Endometrial microvascular endothelial cells (primary cell): Measurements from ENCODE around the gene RIC3. TPM values are rescaled to one million over a fixed set of nuclear protein-coding genes. Genes with fewer than 3 reads are reported as not detected.

Experiments used
- in situ Hi-C: cut with HindIII; loops from 2 replicates; pipeline ENCODE4 v1.10.0; 2017; ENCODE audit warnings: low sequenced_read_pairs, low pct_unique_long_range_greater_than_20kb; ENCODE audit errors: inconsistent ontology term
- total RNA-seq: library from RNA; depleted of rRNA; stranded (reverse); fragments of >200 nt; gene quantifications from one replicate; pipeline ENCODE4 v1.2.3, GENCODE V29; 2015; ENCODE audit errors: inconsistent ontology term

RIC3 gene
- total RNA-seq, 1 donor from 2014 or later: not detected

GRCh38 chr11:8107642-8108041, 61.2 kb downstream of the RIC3 start:
- in situ Hi-C loops: no loop called here

DNA sequence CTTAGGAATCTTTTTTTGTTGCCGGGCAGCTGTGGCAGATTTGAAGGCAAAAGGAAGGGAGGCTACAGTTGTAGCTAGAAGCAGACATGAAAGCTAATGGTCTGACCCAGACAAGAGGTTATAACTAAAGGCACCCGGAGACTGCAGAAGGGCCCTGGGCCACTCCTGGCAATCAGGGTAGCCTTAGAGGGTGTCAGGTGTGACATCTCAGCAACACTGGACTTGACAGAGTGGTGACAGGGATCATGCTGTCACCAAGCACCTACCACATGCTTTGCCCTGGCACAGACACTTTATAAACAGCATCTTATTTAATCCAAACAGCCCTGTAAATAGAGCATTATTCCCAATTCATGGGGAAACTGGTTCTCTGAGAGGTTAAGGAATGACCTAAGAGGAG, 62.1 kb downstream of the RIC3 start:
- in situ Hi-C loops: no loop called here

DNA sequence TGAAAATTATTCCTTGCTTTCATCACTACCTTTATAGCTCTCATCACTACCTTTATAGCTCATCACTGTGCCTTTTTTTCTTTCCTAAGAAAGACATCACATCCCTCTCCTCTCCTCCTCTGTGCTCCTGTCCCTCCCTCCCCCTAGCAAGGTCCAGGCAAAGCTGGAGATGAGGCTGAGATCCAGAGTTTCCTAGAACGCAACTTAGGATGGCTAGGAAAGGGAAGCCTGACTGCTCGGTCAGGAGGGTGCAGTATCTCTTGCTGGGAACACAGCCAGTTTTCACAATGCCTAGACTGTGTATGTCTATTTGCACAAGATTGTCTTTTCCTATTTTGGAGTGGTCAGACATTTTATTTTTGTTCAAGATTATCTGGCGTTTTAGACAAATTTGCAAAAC, 63.2 kb downstream of the RIC3 start:
- in situ Hi-C loops: no loop called here

GRCh38 chr11:8105133-8105532, 63.7 kb downstream of the RIC3 start:
- in situ Hi-C loops: no loop called here

- in situ Hi-C loops: no loop called here
Observed at GRCh38 chr11:8103909-8104308, 64.9 kb downstream of the RIC3 start.

DNA sequence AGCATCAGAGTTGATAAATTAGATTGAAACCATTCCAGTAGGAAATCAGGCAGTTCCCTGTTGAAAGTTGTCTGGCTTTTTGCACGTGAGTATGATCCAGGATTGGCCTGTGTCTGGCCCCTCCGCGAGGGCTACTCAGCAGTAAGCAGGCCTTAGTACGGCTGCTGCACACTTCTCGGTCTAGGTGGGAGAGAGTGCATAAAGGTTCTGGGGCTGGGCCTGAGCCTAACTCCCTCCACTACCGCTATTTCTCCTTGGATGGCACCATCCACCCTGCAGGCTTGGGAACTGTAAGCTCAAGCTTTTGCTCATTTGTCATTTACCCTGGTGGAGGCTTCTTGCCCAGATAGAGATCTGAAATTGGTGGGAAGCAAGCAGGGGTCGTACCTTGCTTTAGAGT, 65.9 kb downstream of the RIC3 start:
- in situ Hi-C loops: no loop called here

DNA sequence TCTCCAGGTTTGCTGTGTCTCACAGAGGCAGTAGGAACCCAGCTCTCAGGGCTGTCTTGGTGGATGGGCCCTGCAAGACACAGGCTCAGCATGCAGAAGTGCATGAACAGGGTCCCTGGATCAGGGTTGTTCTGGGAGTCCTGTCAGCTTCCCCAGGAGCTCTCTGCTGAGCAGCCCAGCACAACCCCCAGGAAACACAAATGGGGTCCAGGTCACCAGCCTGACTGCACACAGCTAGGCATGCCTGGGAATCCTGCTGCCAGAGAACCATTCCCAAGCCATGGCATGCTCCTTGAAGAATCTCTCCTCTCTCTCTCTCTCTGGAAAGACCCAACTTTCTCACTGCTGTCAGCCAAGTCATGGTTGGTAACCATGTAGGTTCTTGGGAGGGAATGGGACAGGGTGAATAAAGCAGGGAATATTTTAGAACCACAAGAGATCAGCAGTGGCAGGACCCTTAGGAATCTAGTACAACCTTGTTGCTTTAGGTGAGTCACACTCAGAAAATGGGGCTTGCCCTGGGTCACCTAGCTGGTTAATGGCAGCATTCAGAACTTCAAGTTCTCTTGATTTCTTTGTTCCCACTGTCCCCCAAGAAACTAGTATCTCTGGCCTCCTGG, 66.4 kb downstream of the RIC3 start:
- in situ Hi-C loops: no loop called here

GRCh38 chr11:8101421-8101820, 67.4 kb downstream of the RIC3 start:
- in situ Hi-C loops: no loop called here

DNA sequence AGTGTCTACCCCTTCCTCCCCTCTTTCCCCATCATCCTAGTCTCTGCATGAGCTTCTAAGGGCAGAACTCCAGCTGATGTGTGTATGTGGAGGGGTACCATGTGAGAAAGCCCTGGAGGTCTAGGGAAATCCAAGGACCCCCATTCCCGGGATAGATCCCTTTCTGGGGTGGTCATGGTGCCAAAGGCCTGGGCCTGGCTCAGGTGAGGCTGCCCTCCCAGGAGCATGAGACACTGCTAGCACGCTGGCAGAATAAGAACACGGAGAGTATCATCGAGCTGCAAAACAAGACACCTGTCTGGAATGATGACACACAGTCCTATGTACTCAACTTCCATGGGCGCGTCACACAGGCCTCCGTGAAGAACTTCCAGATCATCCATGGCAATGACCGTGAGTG, 68.2 kb downstream of the RIC3 start:
- in situ Hi-C loops: no loop called here

GRCh38 chr11:8100158-8100557, 68.7 kb downstream of the RIC3 start:
- in situ Hi-C loops: no loop called here

- in situ Hi-C loops: no loop called here
Observed at GRCh38 chr11:8099291-8099899, 69.4 kb downstream of the RIC3 start.

GRCh38 chr11:8098879-8099278, 69.9 kb downstream of the RIC3 start:
- in situ Hi-C loops: no loop called here

- in situ Hi-C loops: no loop called here
Observed at GRCh38 chr11:8098361-8098760, 70.5 kb downstream of the RIC3 start.

- in situ Hi-C loops: no loop called here
Observed at GRCh38 chr11:8097926-8098325, 70.9 kb downstream of the RIC3 start.

GRCh38 chr11:8097468-8097867, 71.4 kb downstream of the RIC3 start:
- in situ Hi-C loops: no loop called here

DNA sequence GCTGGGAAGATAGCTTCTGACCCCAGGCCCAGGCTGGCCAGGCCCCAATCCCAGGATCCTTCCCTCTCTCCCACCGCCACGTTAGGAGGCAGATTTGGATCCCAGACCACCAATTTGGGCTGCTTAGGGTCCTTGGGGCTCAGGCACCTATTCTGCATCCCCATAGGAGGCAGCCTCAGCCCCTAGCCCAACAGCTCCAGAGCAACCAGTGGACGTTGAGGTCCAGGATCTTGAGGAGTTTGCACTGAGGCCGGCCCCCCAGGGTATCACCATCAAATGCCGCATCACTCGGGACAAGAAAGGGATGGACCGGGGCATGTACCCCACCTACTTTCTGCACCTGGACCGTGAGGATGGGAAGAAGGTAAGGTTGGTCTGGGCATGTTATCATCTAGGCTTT, 71.8 kb downstream of the RIC3 start:
- in situ Hi-C loops: no loop called here

DNA sequence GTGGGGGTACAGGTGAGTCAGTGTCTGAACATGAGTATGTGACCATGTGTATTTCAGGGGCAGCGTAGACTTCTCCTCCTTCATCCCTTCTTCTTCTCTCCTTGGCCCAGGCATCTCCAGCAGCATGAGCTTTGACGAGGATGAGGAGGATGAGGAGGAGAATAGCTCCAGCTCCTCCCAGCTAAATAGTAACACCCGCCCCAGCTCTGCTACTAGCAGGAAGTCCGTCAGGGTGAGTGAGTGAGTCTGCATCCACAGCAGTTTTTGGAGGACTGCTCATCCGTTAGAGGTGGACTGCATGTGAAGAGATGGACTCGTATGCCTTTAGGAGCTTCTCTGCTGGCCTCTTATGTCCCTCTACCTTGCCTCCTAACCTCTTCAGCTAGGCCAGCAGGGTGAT, 72.2 kb downstream of the RIC3 start:
- in situ Hi-C loops: no loop called here

- in situ Hi-C loops: no loop called here
Observed at GRCh38 chr11:8095806-8096522, 72.9 kb downstream of the RIC3 start.

- in situ Hi-C loops: no loop called here
Observed at GRCh38 chr11:8095371-8095770, 73.5 kb downstream of the RIC3 start.

DNA sequence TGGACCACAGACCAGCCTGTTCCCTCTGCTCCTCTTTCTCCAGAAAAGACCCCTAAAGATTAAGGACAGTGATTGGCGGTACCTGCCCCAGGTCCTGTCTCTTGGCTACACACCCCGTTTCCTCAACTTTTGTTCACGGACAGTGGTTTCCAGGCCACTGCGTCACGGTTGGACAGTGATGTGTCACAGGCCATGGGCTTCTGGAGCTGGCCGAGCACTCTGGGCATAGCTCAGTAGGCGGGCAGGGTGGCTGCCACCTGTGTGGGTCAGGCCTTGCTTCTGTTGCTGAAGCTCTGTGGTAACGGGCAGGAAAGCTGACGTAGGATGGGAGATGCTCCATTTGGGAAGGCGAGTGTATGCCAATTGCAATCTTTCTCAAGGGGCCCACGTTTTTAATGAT, 74.2 kb downstream of the RIC3 start:
- in situ Hi-C loops: no loop called here
